Trophoblast cell (in vitro differentiated cells and primary cell): ENCODE results near the gene STAB2.
A peak's percentile ranks its signal among the peaks of the same experiment; 100 is the strongest.

Source experiments
- DNase-seq, 2 donors: peaks; one replicate each; pipeline ENCODE4 v3.0.0-alpha.2; 2016
- H2AFZ ChIP-seq: 2 replicates; pipeline ENCODE4 v1.6.1; 2013; ENCODE audit warnings: low read length, moderate library complexity, mild to moderate bottlenecking; ENCODE audit not compliant: insufficient read depth, poor library complexity
- H2AK5ac ChIP-seq: 2 replicates; pipeline ENCODE4 v1.6.1; 2013; ENCODE audit warnings: mild to moderate bottlenecking, low read length
- H2BK120ac ChIP-seq: 2 replicates; pipeline ENCODE4 v1.6.1; 2013; ENCODE audit warnings: low read length, mild to moderate bottlenecking, moderate library complexity; ENCODE audit not compliant: insufficient read depth, poor library complexity
- H2BK12ac ChIP-seq: 2 replicates; pipeline ENCODE4 v1.6.1; 2013; ENCODE audit warnings: mild to moderate bottlenecking, low read length, moderate library complexity
- H2BK5ac ChIP-seq: 2 replicates; pipeline ENCODE4 v1.6.1; 2013; ENCODE audit warnings: low read length, low read depth, moderate library complexity, mild to moderate bottlenecking; ENCODE audit not compliant: poor library complexity
- H3K14ac ChIP-seq: 2 replicates; pipeline ENCODE4 v1.6.1; 2013; ENCODE audit warnings: mild to moderate bottlenecking, low read length
- H3K18ac ChIP-seq: 2 replicates; pipeline ENCODE4 v1.6.1; 2013; ENCODE audit warnings: mild to moderate bottlenecking, low read length
- H3K23ac ChIP-seq: 2 replicates; pipeline ENCODE4 v1.6.1; 2013; ENCODE audit warnings: low read length
- H3K27ac ChIP-seq: 2 replicates; pipeline ENCODE4 v1.5.1; 2013; ENCODE audit warnings: low read depth, mild to moderate bottlenecking, inconsistent platforms, low read length, moderate library complexity
- H3K27me3 ChIP-seq: 2 replicates; pipeline ENCODE4 v1.6.1; 2013; ENCODE audit warnings: inconsistent platforms, mild to moderate bottlenecking, low read length, moderate library complexity; ENCODE audit not compliant: insufficient read depth
- H3K36me3 ChIP-seq, 2 experiments: 1 replicate in 1 of 2; 2 replicates in 1 of 2; pipeline ENCODE4 v1.6.1; 2013; ENCODE audit warnings: low read length in 2 of 2, mild to moderate bottlenecking in 2 of 2, moderate library complexity in 1 of 2; ENCODE audit not compliant: insufficient read depth in 2 of 2, control insufficient read depth in 1 of 2
- H3K4ac ChIP-seq: 2 replicates; pipeline ENCODE4 v1.6.1; 2013; ENCODE audit warnings: low read depth, mild to moderate bottlenecking, low read length, moderate library complexity
- H3K4me1 ChIP-seq, 2 experiments: 1 replicate in 1 of 2; 2 replicates in 1 of 2; pipeline ENCODE4 v1.6.1; 2013; ENCODE audit warnings: low read length in 2 of 2, mild to moderate bottlenecking in 2 of 2, moderate library complexity in 1 of 2; ENCODE audit not compliant: insufficient read depth in 2 of 2, control insufficient read depth in 1 of 2
- H3K4me2 ChIP-seq: 2 replicates; pipeline ENCODE4 v1.6.1; 2013; ENCODE audit warnings: inconsistent platforms, mild to moderate bottlenecking, low read length, moderate library complexity
- H3K4me3 ChIP-seq: 2 replicates; pipeline ENCODE4 v1.5.1; 2013; ENCODE audit warnings: mild to moderate bottlenecking, low read depth, low read length, inconsistent platforms
- H3K79me1 ChIP-seq: one replicate; pipeline ENCODE4 v1.6.1; 2013; ENCODE audit warnings: low read length
- H3K79me2 ChIP-seq: 2 replicates; pipeline ENCODE4 v1.6.1; 2013; ENCODE audit warnings: low read length, mild to moderate bottlenecking; ENCODE audit not compliant: control insufficient read depth, insufficient read depth, poor library complexity
- H3K9ac ChIP-seq: 2 replicates; pipeline ENCODE4 v1.6.1; 2013; ENCODE audit warnings: mild to moderate bottlenecking, low read length
- H3K9me3 ChIP-seq: 2 replicates; pipeline ENCODE4 v1.6.1; 2013; ENCODE audit warnings: low read depth, mild to moderate bottlenecking, control low read depth, inconsistent platforms, low read length; ENCODE audit not compliant: insufficient read depth
- H4K12ac ChIP-seq: 2 replicates; pipeline ENCODE4 v1.6.1; 2013; ENCODE audit warnings: low read depth, mild to moderate bottlenecking, low read length, moderate library complexity
- H4K8ac ChIP-seq: 2 replicates; pipeline ENCODE4 v1.6.1; 2013; ENCODE audit warnings: low read depth, mild to moderate bottlenecking, low read length, moderate library complexity
- H4K91ac ChIP-seq: one replicate; pipeline ENCODE4 v1.6.1; 2013; ENCODE audit warnings: low read depth, mild to moderate bottlenecking, low read length, moderate library complexity
- WGBS: extraction: QIAGEN DNeasy Blood & Tissue Kit; methylation state at CpG from one replicate; pipeline ENCODE4 v1.1.7; 2013; ENCODE audit warnings: missing lambda C conversion rate; ENCODE audit not compliant: insufficient read length, insufficient coverage; ENCODE audit errors: extremely low coverage; 5-methylcytosine and 5-hydroxymethylcytosine counted together

STAB2 gene

DNA sequence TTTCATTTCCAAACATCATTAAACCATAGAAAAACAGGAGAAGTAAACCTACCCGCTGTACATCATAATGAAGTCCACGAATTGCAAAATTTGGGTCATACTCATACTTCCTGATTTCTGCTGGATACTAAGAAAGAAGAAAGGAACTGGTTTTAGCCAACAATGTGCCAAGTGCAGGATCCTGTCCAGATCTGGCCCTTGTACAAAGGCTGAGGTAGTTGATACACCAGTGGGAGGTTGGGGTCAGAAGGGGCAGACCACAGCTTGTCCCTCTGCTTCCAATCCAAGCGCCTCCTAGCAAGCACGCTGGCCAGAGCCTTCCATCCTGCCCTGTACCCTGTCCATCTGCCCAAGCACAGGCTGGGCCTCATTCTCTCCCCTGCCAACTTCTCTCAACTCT, 219.7 kb downstream of the STAB2 start:
- Histone ChIP-seq H2AK5ac (peak overlapping the region; percentile 21), H3K4me2 (no peak overlapping the region), H2BK12ac (peak overlapping the region; percentile 54), H3K27ac (no peak overlapping the region), H3K9ac (peak overlapping the region; percentile 25), H3K23ac (no peak overlapping the region), H2BK5ac (no peak overlapping the region), H3K4me3 (no peak overlapping the region), H3K79me1 (peaks cover 4% of the 10 kb centered on the region), H2AFZ (no peak overlapping the region), H4K8ac (no peak overlapping the region), H3K18ac (no peak overlapping the region), H3K9me3 (no peaks in the 10 kb centered on the region), H4K12ac (no peak overlapping the region), H3K4ac (peak overlapping the region; percentile 52), H3K4me1 (peaks cover 6 to 14% of the 10 kb centered on the region in 2 experiments), H2BK120ac (no peak overlapping the region), H4K91ac (peak overlapping the region; percentile 28), H3K36me3 (peaks cover 0 to 2% of the 10 kb centered on the region in 2 experiments), H3K27me3 (no peaks in the 10 kb centered on the region), H3K14ac (no peak overlapping the region), H3K79me2 (no peaks in the 10 kb centered on the region)
- WGBS, result no CpG with 5 or more reads among the region's 4 CpGs
- no peak for DNase-seq

DNA sequence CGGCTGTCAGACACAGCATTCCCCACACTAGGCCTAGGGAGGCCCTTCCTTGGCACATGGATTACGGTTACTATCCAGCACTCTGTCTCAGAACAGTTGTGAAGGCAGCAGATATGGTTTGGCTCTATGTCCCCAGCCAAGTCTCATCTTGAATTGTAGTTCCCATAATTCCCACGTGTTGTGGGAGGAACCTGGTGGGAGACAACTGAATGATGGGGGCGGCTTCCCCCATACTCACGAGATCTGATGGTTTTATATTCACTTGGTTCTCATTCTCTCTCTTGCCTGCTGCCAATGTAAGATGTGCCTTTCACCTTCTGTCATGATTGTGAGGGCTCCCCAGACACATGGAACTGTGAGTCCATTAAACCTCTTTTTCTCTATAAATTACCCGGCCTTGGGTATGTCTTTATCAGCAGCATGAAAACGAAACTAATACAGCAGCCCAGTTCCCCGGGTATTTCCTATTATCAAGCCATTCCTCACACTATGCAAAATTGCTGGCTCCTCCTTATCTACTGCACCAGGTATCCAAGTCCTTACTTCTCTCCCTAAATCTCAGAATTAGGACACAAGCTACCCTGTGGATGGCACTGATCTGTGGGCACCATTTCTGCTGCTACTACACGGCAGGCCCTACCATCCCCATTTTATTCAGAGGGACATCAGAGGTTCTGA, 220.6 kb downstream of the STAB2 start:
- H3K27me3 ChIP-seq, result no peaks in the 10 kb centered on the region
- H3K14ac ChIP-seq, result no peak overlapping the region
- no CpG with 5 or more reads among the region's 9 CpGs for WGBS
- peaks cover 3% of the 10 kb centered on the region for H3K79me1 ChIP-seq
- H3K9me3 ChIP-seq, result no peaks in the 10 kb centered on the region
- H4K91ac ChIP-seq, result peak overlapping the region; percentile 28
- H4K12ac ChIP-seq, result no peak overlapping the region
- H3K9ac ChIP-seq, result no peak overlapping the region
- no peak overlapping the region for H3K27ac ChIP-seq
- H3K79me2 ChIP-seq, result no peaks in the 10 kb centered on the region
- no peak overlapping the region for H2AFZ ChIP-seq
- H2BK120ac ChIP-seq, result no peak overlapping the region
- H3K4me1 ChIP-seq, result peaks cover 6 to 7% of the 10 kb centered on the region in 2 experiments
- no peak overlapping the region for H3K4ac ChIP-seq
- H2BK5ac ChIP-seq, result no peak overlapping the region
- no peak overlapping the region for H3K18ac ChIP-seq
- no peak overlapping the region for H3K23ac ChIP-seq
- H2BK12ac ChIP-seq, result no peak overlapping the region
- no peak overlapping the region for H4K8ac ChIP-seq
- H3K36me3 ChIP-seq, result peaks cover 0 to 2% of the 10 kb centered on the region in 2 experiments
- H3K4me2 ChIP-seq, result no peak overlapping the region
- H3K4me3 ChIP-seq, result no peak overlapping the region
- DNase-seq, result no peak
- no peak overlapping the region for H2AK5ac ChIP-seq

DNA sequence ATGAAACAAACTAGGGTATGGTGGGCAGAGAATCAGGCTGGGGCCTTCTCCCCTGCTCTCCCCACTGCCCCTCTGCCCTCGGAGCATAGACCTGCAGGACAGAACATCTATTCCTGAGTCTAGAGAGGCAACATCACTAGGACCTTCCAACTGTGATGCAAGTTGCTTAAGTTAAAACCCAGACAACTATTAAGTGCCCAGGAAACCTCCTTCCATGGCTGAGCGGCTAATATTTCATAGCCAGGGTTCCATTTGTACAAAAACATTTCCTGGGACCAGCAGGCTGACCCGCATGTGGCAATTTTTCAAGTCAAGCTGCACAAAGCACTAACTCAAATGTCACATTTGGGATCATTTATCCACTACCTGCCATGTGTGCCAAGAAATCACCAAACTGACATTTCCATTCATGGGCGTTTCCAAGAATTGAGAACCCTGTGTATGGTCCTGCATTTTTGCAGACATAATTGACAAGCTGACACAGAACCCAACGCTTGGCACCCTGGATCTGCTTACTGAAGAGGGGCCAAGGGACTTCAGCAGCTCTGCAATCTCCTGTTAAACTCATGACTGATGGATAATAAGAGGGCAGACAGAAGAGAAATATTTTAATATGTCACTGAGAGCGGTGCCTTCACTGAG, 221.3 kb downstream of the STAB2 start:
- Histone ChIP-seq H3K14ac (no peak overlapping the region), H3K9me3 (no peaks in the 10 kb centered on the region), H3K4ac (no peak overlapping the region), H3K27ac (no peak overlapping the region), H3K4me3 (no peak overlapping the region), H3K18ac (no peak overlapping the region), H3K4me1 (peaks cover 4 to 7% of the 10 kb centered on the region in 2 experiments), H3K79me2 (no peaks in the 10 kb centered on the region), H2BK12ac (no peak overlapping the region), H4K12ac (no peak overlapping the region), H3K23ac (no peak overlapping the region), H2AK5ac (no peak overlapping the region), H3K36me3 (peaks cover 0 to 6% of the 10 kb centered on the region in 2 experiments), H4K8ac (no peak overlapping the region), H3K27me3 (no peaks in the 10 kb centered on the region), H3K4me2 (no peak overlapping the region), H2BK5ac (no peak overlapping the region), H3K9ac (no peak overlapping the region), H2BK120ac (no peak overlapping the region), H3K79me1 (peaks cover 3% of the 10 kb centered on the region), H4K91ac (no peak overlapping the region), H2AFZ (no peak overlapping the region)
- no peak for DNase-seq
- WGBS, result no CpG with 5 or more reads among the region's 6 CpGs

DNA sequence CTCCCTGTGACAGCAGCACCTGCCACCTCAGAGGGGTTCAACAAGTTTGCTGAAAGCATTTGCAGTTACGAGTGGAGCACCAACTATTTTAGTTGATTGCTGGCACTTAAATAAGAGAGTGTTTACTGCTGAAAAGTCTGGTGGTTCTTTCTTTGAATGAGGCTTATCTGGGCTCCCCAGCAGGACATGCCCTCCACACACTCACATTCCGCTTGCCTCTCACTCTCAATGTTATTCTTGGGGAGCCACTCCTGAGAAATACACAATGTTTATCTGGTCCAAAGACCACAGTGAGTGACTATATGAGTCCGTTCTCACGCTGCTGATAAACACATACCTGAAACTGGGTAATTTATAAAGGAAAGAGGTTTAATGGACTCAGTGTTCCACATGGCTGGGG, 222.1 kb downstream of the STAB2 start:
- Histone ChIP-seq H4K91ac (no peak overlapping the region), H3K27ac (no peak overlapping the region), H3K9ac (no peak overlapping the region), H2BK12ac (no peak overlapping the region), H2BK5ac (no peak overlapping the region), H3K79me1 (peaks cover 3% of the 10 kb centered on the region), H2AFZ (no peak overlapping the region), H3K36me3 (peaks cover 0 to 9% of the 10 kb centered on the region in 2 experiments), H3K23ac (no peak overlapping the region), H2BK120ac (no peak overlapping the region), H3K4me1 (peaks cover 4 to 7% of the 10 kb centered on the region in 2 experiments), H3K27me3 (no peaks in the 10 kb centered on the region), H3K4me3 (no peak overlapping the region), H3K18ac (no peak overlapping the region), H3K9me3 (no peaks in the 10 kb centered on the region), H2AK5ac (no peak overlapping the region), H4K12ac (no peak overlapping the region), H3K4ac (no peak overlapping the region), H3K4me2 (no peak overlapping the region), H3K79me2 (no peaks in the 10 kb centered on the region), H3K14ac (no peak overlapping the region), H4K8ac (no peak overlapping the region)
- no CpG with 5 or more reads among the region's 4 CpGs for WGBS
- no peak for DNase-seq
